ENCODE data around the gene DNAAF5. TPM values are rescaled to one million over a fixed set of nuclear protein-coding genes. Genes with fewer than 3 reads are reported as not detected.

Gene DNAAF5
- total RNA-seq, 1 donor from 2014 or later, result 30.7 TPM

DNA sequence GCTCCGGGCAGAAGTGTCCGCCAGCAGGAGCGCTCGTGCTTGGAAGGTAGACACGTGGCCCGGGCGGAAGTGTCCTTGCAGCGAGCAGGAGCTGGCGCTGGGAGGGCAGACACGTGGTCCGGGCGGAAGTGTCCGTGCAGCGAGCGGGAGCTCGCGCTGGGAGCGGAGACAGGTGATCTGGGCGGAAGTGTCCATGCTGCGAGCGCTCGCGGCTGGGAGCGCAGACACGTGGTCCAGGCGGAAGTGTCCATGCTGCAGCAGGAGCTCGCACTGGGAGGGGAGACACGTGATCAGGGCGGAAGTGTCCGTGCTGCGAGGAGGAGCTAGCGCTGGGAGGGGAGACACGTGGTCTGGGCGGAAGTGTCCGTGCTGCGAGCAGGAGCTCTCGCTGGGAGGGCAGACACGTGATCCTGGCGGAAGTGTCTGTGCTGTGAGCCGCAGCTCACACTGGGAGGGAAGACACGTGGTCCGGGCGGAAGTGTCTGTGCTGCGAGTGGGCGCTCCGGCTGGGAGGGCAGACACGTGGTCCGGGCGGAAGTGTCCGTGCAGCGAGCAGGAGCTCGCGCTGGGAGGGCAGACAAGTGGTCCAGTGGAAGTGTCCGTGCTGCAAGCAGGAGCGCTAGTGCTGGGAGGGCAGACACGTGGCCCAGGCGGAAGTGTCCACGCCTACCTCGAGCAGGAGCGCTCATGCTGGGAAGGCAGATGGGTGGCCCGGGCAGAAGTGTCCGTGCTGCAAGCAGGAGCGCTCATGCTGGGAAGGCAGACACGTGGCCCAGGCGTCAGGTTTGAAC is 41.6 kb downstream of the DNAAF5 start:
- Mint-ChIP-seq H3K4me1 (ENCODE audit: unreplicated experiment) (no peaks in the 10 kb centered on the region), H3K27me3 (ENCODE audit: unreplicated experiment) (peaks cover 6% of the 10 kb centered on the region), H3K27ac (ENCODE audit: unreplicated experiment) (no peak overlapping the region), H3K9me3 (ENCODE audit: unreplicated experiment) (no peaks in the 10 kb centered on the region), H3K36me3 (ENCODE audit: low read depth, unreplicated experiment) (peaks cover 16% of the 10 kb centered on the region), H3K4me3 (ENCODE audit: unreplicated experiment) (no peak overlapping the region)
- DNase-seq (ENCODE audit: low spot score), result no peak
- TF ChIP-seq, protein P1, sequence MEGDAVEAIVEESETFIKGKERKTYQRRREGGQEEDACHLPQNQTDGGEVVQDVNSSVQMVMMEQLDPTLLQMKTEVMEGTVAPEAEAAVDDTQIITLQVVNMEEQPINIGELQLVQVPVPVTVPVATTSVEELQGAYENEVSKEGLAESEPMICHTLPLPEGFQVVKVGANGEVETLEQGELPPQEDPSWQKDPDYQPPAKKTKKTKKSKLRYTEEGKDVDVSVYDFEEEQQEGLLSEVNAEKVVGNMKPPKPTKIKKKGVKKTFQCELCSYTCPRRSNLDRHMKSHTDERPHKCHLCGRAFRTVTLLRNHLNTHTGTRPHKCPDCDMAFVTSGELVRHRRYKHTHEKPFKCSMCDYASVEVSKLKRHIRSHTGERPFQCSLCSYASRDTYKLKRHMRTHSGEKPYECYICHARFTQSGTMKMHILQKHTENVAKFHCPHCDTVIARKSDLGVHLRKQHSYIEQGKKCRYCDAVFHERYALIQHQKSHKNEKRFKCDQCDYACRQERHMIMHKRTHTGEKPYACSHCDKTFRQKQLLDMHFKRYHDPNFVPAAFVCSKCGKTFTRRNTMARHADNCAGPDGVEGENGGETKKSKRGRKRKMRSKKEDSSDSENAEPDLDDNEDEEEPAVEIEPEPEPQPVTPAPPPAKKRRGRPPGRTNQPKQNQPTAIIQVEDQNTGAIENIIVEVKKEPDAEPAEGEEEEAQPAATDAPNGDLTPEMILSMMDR (IDR thresholded peaks at IDR 0.05; ENCODE audit: unreplicated experiment), result no peak

DNA sequence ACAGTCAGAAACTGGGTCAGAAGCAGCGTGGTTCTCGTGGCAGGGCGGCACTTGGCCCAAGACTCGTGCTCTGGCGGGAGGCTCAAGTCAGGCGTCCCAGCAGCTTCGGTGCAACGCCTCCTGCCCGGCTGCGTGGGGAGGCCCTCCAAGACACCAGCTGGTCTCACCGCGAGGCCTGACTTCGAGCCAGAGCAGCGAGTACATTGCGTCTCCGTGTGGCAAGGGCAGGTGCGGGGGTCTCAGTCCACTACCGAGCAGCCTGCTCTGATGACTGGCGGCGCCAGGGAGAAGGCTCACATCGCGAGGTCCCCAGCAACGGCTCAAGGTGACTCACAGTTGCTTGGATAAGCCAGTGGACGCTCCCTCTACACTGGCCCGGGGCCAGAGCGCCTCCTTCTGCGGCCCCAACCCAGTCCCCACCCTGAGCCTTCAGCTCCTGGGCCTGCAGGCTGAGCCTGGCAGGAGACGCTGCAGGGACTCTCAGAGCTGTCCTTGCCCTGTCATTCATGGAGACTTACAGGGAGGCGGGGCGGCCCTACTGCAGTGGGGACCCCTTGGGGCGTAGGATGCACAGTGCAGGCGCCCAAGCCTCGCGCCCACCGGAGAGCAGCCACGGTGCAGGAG is 42.5 kb downstream of the DNAAF5 start:
- TF ChIP-seq, protein P1 (IDR thresholded peaks at IDR 0.05; ENCODE audit: unreplicated experiment), result no peak
- no peaks in the 10 kb centered on the region for H3K9me3 Mint-ChIP-seq (ENCODE audit: unreplicated experiment)
- H3K27ac Mint-ChIP-seq (ENCODE audit: unreplicated experiment), result no peak overlapping the region
- DNase-seq (ENCODE audit: low spot score), result no peak
- no peak overlapping the region for H3K4me3 Mint-ChIP-seq (ENCODE audit: unreplicated experiment)
- H3K4me1 Mint-ChIP-seq (ENCODE audit: unreplicated experiment), result no peaks in the 10 kb centered on the region
- peaks cover 14% of the 10 kb centered on the region for H3K36me3 Mint-ChIP-seq (ENCODE audit: low read depth, unreplicated experiment)
- peaks cover 6% of the 10 kb centered on the region for H3K27me3 Mint-ChIP-seq (ENCODE audit: unreplicated experiment)

DNA sequence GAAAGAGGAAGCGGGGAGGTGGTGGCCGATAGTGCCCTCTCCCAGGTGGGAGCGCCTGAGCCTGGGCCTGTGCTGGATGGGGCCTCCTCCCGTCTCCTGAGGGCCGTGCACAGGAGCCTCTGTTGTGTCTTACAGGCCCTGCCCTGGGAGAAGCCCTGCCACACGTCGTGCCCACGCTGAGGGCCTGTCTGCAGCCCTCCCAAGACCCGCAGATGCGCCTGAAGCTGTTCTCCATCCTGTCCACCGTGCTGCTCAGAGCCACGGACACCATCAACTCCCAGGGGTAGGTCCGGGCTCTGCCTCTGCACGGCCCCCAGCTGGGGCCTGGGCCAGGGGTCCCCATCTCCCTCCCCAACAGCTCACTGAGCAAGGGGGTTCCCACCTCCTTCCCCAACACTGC is 43.8 kb downstream of the DNAAF5 start:
- H3K4me1 Mint-ChIP-seq (ENCODE audit: unreplicated experiment), result no peaks in the 10 kb centered on the region
- TF ChIP-seq, protein P1 (IDR thresholded peaks at IDR 0.05; ENCODE audit: unreplicated experiment), result no peak
- H3K27me3 Mint-ChIP-seq (ENCODE audit: unreplicated experiment), result peaks cover 5% of the 10 kb centered on the region
- H3K36me3 Mint-ChIP-seq (ENCODE audit: low read depth, unreplicated experiment), result peaks cover 10% of the 10 kb centered on the region
- no peaks in the 10 kb centered on the region for H3K9me3 Mint-ChIP-seq (ENCODE audit: unreplicated experiment)
- no peak for DNase-seq (ENCODE audit: low spot score)
- no peak overlapping the region for H3K27ac Mint-ChIP-seq (ENCODE audit: unreplicated experiment)
- H3K4me3 Mint-ChIP-seq (ENCODE audit: unreplicated experiment), result no peak overlapping the region

DNA sequence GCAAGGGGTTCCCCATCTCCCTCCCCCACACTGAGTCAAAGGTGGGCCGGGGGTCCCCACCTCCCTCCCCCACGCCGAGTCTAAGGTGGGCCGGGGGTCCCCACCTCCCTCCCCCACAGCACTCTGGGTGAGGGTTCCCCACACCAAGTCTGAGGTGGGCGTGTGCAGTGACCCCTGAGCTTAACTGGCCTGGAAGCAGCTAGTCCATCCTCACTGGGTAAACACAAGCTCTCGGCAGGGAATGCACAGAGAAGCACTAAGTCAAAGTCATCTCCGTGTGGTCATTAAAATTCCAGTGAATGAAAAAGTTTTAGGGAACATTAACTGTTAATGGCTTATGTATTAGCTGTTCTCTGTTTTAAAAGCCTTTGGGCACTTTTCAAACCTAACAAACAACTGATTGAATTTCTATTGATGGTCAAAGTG is 44.3 kb downstream of the DNAAF5 start:
- H3K27ac Mint-ChIP-seq (ENCODE audit: unreplicated experiment), result no peak overlapping the region
- no peak for DNase-seq (ENCODE audit: low spot score)
- H3K9me3 Mint-ChIP-seq (ENCODE audit: unreplicated experiment), result no peaks in the 10 kb centered on the region
- no peaks in the 10 kb centered on the region for H3K4me1 Mint-ChIP-seq (ENCODE audit: unreplicated experiment)
- H3K36me3 Mint-ChIP-seq (ENCODE audit: low read depth, unreplicated experiment), result peaks cover 14% of the 10 kb centered on the region
- no peak overlapping the region for H3K4me3 Mint-ChIP-seq (ENCODE audit: unreplicated experiment)
- H3K27me3 Mint-ChIP-seq (ENCODE audit: unreplicated experiment), result peaks cover 5% of the 10 kb centered on the region
- TF ChIP-seq, protein P1 (IDR thresholded peaks at IDR 0.05; ENCODE audit: unreplicated experiment), result no peak

Data from endothelial cell (in vitro differentiated cells).